ENCODE data around the gene ORC5.

ORC5 gene

GRCh38 chr7:104124893-104125477 is 82.8 kb downstream of the ORC5 start:
- no peaks in the 10 kb centered on the region for H3K27me3 Mint-ChIP-seq (ENCODE audit: low read depth)
- H3K27ac Mint-ChIP-seq, result no peak overlapping the region
- peaks cover 36% of the 10 kb centered on the region for H3K36me3 Mint-ChIP-seq (ENCODE audit: low read depth)
- TF ChIP-seq CTCF (IDR thresholded peaks at IDR 0.05; ENCODE audit: unreplicated experiment in 3 of 3), result no peak
- H3K9me3 Mint-ChIP-seq, result peaks cover 11% of the 10 kb centered on the region
- no peak overlapping the region for H3K4me3 Mint-ChIP-seq
- peaks cover 11% of the 10 kb centered on the region for H3K4me1 Mint-ChIP-seq

DNA sequence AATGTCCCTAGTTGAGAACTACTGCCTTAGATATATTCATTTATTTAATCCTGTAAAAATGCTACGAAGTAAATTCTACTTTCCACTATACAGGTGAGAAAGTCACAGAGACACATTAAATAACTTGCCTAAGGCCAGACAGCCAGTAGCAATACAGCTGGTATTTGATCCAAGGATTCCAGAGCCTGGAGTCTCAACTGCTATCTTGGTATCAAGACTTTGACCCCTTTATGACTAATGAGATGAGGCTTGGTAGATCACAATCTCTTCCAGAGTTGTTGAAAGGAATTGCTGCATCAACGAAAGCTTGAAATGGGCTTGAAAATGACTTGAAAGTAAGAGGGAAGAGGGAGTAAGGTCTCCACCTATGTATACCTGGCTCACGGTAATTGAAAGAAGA is 83.3 kb downstream of the ORC5 start:
- Mint-ChIP-seq H3K9me3 (peaks cover 11% of the 10 kb centered on the region), H3K36me3 (ENCODE audit: low read depth) (peaks cover 31% of the 10 kb centered on the region), H3K27me3 (ENCODE audit: low read depth) (no peaks in the 10 kb centered on the region), H3K27ac (no peak overlapping the region), H3K4me1 (peaks cover 11% of the 10 kb centered on the region), H3K4me3 (no peak overlapping the region)
- TF ChIP-seq CTCF (IDR thresholded peaks at IDR 0.05; ENCODE audit: unreplicated experiment in 3 of 3), result no peak

GRCh38 chr7:104123786-104124185 is 84.0 kb downstream of the ORC5 start:
- no peaks in the 10 kb centered on the region for H3K27me3 Mint-ChIP-seq (ENCODE audit: low read depth)
- peaks cover 11% of the 10 kb centered on the region for H3K9me3 Mint-ChIP-seq
- H3K36me3 Mint-ChIP-seq (ENCODE audit: low read depth), result peaks cover 24% of the 10 kb centered on the region
- H3K4me1 Mint-ChIP-seq, result peaks cover 11% of the 10 kb centered on the region
- no peak overlapping the region for H3K27ac Mint-ChIP-seq
- TF ChIP-seq CTCF (IDR thresholded peaks at IDR 0.05; ENCODE audit: unreplicated experiment in 3 of 3), result no peak
- H3K4me3 Mint-ChIP-seq, result no peak overlapping the region

- no peaks in the 10 kb centered on the region for H3K27me3 Mint-ChIP-seq (ENCODE audit: low read depth)
- H3K27ac Mint-ChIP-seq, result no peak overlapping the region
- H3K9me3 Mint-ChIP-seq, result no peaks in the 10 kb centered on the region
- H3K4me1 Mint-ChIP-seq, result no peaks in the 10 kb centered on the region
- H3K4me3 Mint-ChIP-seq, result no peak overlapping the region
- no peak for TF ChIP-seq CTCF (IDR thresholded peaks at IDR 0.05; ENCODE audit: unreplicated experiment in 3 of 3)
- no peaks in the 10 kb centered on the region for H3K36me3 Mint-ChIP-seq (ENCODE audit: low read depth)
Measured at GRCh38 chr7:104113788-104114187, 94.0 kb downstream of the ORC5 start.

- Mint-ChIP-seq H3K9me3 (no peaks in the 10 kb centered on the region), H3K27ac (no peak overlapping the region), H3K36me3 (ENCODE audit: low read depth) (no peaks in the 10 kb centered on the region), H3K4me3 (no peak overlapping the region), H3K4me1 (no peaks in the 10 kb centered on the region), H3K27me3 (ENCODE audit: low read depth) (no peaks in the 10 kb centered on the region)
- TF ChIP-seq CTCF (IDR thresholded peaks at IDR 0.05; ENCODE audit: unreplicated experiment in 3 of 3), result no peak
Measured at GRCh38 chr7:104112623-104113022, 95.2 kb downstream of the ORC5 start.

GRCh38 chr7:104111271-104111670 is 96.5 kb downstream of the ORC5 start:
- no peaks in the 10 kb centered on the region for H3K4me1 Mint-ChIP-seq
- no peak overlapping the region for H3K27ac Mint-ChIP-seq
- no peak for TF ChIP-seq CTCF (IDR thresholded peaks at IDR 0.05; ENCODE audit: unreplicated experiment in 3 of 3)
- H3K27me3 Mint-ChIP-seq (ENCODE audit: low read depth), result no peaks in the 10 kb centered on the region
- H3K9me3 Mint-ChIP-seq, result no peaks in the 10 kb centered on the region
- no peak overlapping the region for H3K4me3 Mint-ChIP-seq
- H3K36me3 Mint-ChIP-seq (ENCODE audit: low read depth), result no peaks in the 10 kb centered on the region

Data from nephron (organoid).